ENCODE data around the gene RIBC2. TPM values are rescaled to one million over a fixed set of nuclear protein-coding genes. Genes with fewer than 3 reads are reported as not detected.

RIBC2 gene
- total RNA-seq, 1 donor from 2014 or later, result 0.52 TPM

DNA sequence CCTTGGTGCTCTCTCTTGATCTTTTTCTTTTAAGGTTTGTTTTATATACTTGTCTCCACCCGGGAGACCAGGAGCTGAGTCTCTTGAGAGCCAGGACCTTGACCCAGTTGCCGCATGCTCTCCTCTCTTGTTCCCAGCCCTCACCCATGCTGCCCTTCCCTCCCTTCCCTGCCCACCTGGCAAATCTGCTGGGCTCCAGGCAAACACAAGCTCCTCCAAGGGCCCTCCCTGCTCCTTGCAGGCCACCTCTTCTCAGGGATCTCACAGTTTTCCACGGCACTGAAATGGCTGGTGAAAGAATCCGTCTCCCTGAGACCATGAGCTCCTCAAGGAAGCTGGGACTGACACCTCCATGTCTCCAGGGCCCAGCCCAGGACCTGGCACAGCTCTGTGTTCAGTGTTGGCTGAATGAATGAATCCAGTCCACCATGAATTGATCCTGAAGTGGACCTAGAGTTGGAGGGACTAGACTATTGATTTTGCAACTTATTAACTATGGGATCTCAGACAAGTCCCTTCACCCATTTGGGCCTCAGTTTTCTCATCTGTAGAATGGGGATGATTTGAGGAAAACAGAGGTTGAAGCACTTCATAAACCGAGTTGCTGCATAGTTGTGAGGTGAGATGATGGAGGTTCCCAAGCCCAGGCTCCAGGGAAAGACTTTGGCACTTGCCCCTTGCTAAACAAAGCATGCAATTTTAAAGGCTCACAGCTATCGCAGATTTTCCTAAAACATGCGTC is 64.0 kb downstream of the RIBC2 start:
- H3K9ac ChIP-seq (ENCODE audit: low read depth in 1 of 3, low read length in 3 of 3), result no peak overlapping the region
- H3K9me3 ChIP-seq (ENCODE audit: control insufficient read depth in 3 of 3, low read length in 3 of 3), result no peaks in the 10 kb centered on the region
- H3K27ac ChIP-seq (ENCODE audit: low read depth, low read length), result no peak overlapping the region
- peaks cover 0 to 9% (median 8%) of the 10 kb centered on the region in 3 donors for H3K4me1 ChIP-seq (ENCODE audit: control insufficient read depth in 3 of 3, insufficient read depth in 3 of 3, low read length in 3 of 3)
- H3K36me3 ChIP-seq (ENCODE audit: control insufficient read depth in 3 of 3, insufficient read depth in 3 of 3, low read length in 3 of 3), result no peaks in the 10 kb centered on the region
- H3K4me3 ChIP-seq (ENCODE audit: low read length in 3 of 3), result no peak overlapping the region
- H3K27me3 ChIP-seq (ENCODE audit: control insufficient read depth in 3 of 3, insufficient read depth in 3 of 3, low read length in 3 of 3), result peaks cover 0 to 11% (median 0%) of the 10 kb centered on the region in 3 donors

DNA sequence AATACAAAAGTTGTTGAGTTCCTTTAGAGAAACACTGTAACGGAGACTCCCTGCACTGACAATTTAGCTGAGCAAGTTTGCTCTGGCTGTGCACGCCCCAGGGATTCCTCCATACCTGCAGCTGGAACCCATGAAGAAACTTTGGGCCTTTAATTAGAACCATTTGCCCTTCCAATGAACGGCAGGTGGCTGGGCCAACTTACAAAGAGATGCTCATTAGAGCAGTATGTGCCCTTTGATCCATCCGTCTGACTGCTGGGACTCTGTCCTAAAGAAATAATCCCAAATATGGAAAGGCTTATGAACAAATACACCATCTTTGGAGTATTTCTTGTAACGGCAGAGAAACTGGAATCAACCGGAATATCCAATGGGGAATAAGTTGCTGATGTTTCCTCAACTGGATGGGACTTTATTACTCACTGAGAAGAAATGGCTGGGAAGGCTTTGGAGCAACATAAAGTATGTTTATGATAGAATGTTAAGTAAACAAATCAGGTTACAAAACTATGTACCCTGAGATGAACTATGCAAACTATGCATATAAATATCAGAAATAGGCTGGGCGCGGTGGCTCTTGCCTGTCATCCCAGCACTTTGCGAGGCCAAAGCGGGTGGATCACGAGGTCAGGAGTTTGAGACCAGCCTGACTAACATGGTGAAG is 64.7 kb downstream of the RIBC2 start:
- Histone ChIP-seq H3K9ac (ENCODE audit: low read depth in 1 of 3, low read length in 3 of 3) (no peak overlapping the region), H3K4me3 (ENCODE audit: low read length in 3 of 3) (no peak overlapping the region), H3K27me3 (ENCODE audit: control insufficient read depth in 3 of 3, insufficient read depth in 3 of 3, low read length in 3 of 3) (peaks cover 0 to 11% (median 2%) of the 10 kb centered on the region in 3 donors), H3K9me3 (ENCODE audit: control insufficient read depth in 3 of 3, low read length in 3 of 3) (no peaks in the 10 kb centered on the region), H3K27ac (ENCODE audit: low read depth, low read length) (no peak overlapping the region), H3K4me1 (ENCODE audit: control insufficient read depth in 3 of 3, insufficient read depth in 3 of 3, low read length in 3 of 3) (peaks cover 0 to 9% (median 8%) of the 10 kb centered on the region in 3 donors), H3K36me3 (ENCODE audit: control insufficient read depth in 3 of 3, insufficient read depth in 3 of 3, low read length in 3 of 3) (no peaks in the 10 kb centered on the region)

DNA sequence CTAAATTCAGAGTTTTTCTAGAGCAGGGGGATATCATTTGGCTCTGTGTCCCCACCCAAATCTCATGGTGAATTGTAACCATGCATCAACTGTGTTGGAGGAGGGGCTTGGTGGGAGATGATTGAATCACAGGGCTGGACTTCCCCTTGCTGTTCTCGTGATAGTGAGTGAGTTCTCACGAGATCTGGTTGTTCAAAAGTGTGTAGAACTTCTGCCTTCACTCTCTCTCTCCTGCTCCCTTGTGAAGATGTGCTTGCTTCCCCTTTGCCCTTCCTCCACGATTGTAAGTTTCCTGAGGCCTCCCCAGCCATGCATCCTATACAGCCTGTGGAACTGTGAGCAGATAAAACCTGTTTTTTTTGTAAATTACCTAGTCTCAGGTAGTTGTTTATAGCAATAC is 67.2 kb downstream of the RIBC2 start:
- Histone ChIP-seq H3K9ac (ENCODE audit: low read depth in 1 of 3, low read length in 3 of 3) (no peak overlapping the region), H3K4me1 (ENCODE audit: control insufficient read depth in 3 of 3, insufficient read depth in 3 of 3, low read length in 3 of 3) (peaks cover 0 to 6% (median 5%) of the 10 kb centered on the region in 3 donors), H3K4me3 (ENCODE audit: low read length in 3 of 3) (no peak overlapping the region), H3K27me3 (ENCODE audit: control insufficient read depth in 3 of 3, insufficient read depth in 3 of 3, low read length in 3 of 3) (peaks cover 0 to 14% (median 3%) of the 10 kb centered on the region in 3 donors), H3K36me3 (ENCODE audit: control insufficient read depth in 3 of 3, insufficient read depth in 3 of 3, low read length in 3 of 3) (no peaks in the 10 kb centered on the region), H3K27ac (ENCODE audit: low read depth, low read length) (no peak overlapping the region), H3K9me3 (ENCODE audit: control insufficient read depth in 3 of 3, low read length in 3 of 3) (no peaks in the 10 kb centered on the region)

DNA sequence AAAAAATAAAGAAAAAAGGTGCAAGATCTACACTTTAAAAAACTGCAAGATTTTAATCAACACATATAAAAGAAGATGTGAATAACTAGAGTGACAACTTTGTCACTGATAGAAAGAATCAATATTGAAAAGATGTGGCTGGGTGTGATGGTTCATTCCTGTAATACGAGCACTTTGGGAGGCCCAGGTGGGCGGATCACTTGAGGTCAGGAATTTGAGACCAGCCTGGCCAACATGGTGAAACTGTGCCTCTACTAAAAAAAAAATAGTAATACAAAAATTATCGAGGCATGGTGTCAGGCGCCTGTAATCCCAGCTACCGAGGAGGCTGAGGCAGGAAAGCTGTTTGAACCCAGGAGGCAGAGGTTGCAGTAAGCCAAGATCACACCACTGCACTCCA is 68.2 kb downstream of the RIBC2 start:
- peaks cover 0 to 14% (median 3%) of the 10 kb centered on the region in 3 donors for H3K27me3 ChIP-seq (ENCODE audit: control insufficient read depth in 3 of 3, insufficient read depth in 3 of 3, low read length in 3 of 3)
- no peaks in the 10 kb centered on the region for H3K9me3 ChIP-seq (ENCODE audit: control insufficient read depth in 3 of 3, low read length in 3 of 3)
- no peak overlapping the region for H3K27ac ChIP-seq (ENCODE audit: low read depth, low read length)
- H3K4me3 ChIP-seq (ENCODE audit: low read length in 3 of 3), result no peak overlapping the region
- peaks cover 0 to 2% (median 0%) of the 10 kb centered on the region in 3 donors for H3K4me1 ChIP-seq (ENCODE audit: control insufficient read depth in 3 of 3, insufficient read depth in 3 of 3, low read length in 3 of 3)
- H3K9ac ChIP-seq (ENCODE audit: low read depth in 1 of 3, low read length in 3 of 3), result no peak overlapping the region
- no peaks in the 10 kb centered on the region for H3K36me3 ChIP-seq (ENCODE audit: control insufficient read depth in 3 of 3, insufficient read depth in 3 of 3, low read length in 3 of 3)

Other genes starting within 250 kb of the RIBC2 start
- gene NUP50, start 249.8 kb upstream of the RIBC2 start, total RNA-seq, result 19.8 TPM
- gene KIAA0930, start 172.8 kb upstream of the RIBC2 start, total RNA-seq, result 6.8 TPM
- not detected for gene UPK3A, start 128.7 kb upstream of the RIBC2 start, total RNA-seq
- 17.2 TPM for gene FAM118A, start 103.8 kb upstream of the RIBC2 start, total RNA-seq
- gene SMC1B, start 94 bp upstream of the RIBC2 start, total RNA-seq, result under 0.01 TPM
- 105 TPM for gene FBLN1, start 89.2 kb downstream of the RIBC2 start, total RNA-seq

Data from skeletal muscle tissue (tissue), 4 donors.